Measurements from ENCODE around the gene ADSS1.

The ADSS1 gene

GRCh38 chr14:104700225-104700651 lies 23.8 kb upstream of the ADSS1 start:
- DNase-seq = no peak

- DNase-seq = no peak
These were observed 23.2 kb upstream of the ADSS1 start for GRCh38 chr14:104700747-104701217.

- no peak for DNase-seq
These were observed 22.5 kb upstream of the ADSS1 start for GRCh38 chr14:104701383-104702076.

DNA sequence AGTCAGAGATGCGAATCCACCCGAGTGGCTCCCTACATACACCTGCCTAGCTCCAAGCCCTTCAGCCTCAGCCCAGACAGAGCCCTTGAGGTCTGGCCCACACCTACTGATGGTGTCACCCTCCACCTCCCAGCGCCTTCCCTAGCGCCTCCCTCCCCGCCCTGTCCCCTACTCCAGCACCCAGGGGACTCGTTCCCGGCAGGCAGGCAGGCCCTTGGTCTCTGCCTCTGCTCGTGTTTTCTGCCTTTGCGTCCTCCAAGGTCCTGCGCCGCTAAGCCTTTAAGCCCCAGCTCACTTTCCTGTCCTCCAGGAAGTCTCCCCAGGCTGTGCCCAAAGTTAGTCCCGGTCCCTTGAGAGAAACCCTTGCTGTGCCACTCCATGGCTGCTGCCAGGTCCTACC lies 21.9 kb upstream of the ADSS1 start:
- DNase-seq = no peak

- DNase-seq = no peak
These were observed 21.4 kb upstream of the ADSS1 start for GRCh38 chr14:104702673-104703072.

- DNase-seq = no peak
These were observed 20.8 kb upstream of the ADSS1 start for GRCh38 chr14:104703269-104703668.

- DNase-seq = no peak
These were observed 19.8 kb upstream of the ADSS1 start for GRCh38 chr14:104704252-104704651.

DNA sequence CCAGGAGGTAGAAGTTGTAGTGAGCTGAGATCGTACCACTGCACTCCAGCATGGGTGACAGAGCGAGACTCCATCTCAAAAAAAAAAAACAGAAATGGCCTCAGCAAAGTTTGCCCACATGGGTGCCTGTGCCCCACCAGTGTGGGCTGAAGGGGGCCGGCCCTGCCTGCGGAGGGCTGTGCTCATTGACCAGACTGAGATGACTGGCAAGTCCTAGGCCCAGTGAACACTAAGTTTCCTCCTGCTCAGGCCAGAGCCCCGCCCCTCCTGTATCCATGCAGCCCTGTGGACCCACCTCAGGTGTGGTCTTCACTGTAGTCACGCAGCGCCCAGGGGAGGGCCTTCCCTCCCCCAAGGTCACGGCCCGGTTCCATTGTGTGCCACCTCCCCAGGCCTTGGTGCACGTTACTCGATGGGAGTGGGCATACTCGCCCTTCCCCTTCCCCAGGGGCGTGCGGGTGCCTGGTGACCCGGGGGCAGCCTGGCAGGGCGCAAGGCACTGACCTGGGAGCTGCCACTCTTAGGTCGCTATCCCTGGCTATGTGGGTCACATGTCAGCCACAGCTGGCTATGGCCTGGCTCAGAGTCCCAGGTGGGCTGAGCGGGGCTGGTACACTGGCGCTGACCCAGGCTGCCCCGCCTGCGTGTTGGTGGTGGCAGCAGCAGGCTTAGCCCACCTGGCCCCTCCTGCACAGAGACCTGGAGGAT lies 18.5 kb upstream of the ADSS1 start:
- no peak for DNase-seq

DNA sequence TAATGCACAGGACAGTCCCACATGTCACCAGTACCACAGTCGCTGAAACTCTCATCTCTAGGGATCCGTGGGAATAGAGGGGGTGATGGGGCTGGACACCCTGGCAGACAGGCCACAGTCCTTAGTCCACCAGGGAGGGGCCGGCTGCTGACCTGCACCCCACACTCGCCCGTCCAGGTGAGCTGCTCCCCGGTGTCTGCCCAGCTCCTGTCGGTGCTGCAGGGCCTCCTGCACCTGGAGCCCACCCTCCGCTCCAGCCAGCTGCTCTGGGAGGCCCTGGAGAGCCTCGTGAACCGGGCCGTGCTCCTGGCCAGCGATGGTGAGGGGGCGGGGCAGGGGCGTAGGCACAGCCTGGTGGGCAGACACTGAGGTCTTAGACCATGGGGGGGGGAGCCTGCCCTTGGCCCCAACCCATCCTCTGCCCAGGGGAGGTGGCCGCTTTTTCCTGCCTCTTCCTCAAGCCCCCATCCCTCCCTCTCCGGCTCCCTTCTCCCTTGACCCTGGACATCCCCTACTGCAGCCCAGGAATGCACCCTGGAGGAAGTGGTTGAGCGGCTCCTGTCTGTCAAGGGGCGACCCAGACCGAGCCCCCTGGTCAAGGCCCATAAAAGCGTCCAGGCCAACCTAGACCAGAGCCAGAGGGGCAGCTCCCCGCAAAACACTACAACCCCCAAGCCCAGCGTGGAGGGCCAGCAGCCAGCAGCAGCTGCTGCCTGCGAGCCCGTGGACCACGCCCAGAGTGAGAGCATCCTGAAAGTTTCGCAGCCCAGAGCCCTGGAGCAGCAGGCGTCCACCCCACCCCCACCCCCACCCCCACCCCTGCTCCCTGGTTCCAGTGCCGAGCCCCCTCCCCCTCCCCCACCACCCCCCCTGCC lies 17.1 kb upstream of the ADSS1 start:
- no peak for DNase-seq

- no peak for DNase-seq
These were observed 16.1 kb upstream of the ADSS1 start for GRCh38 chr14:104707608-104708595.

DNA sequence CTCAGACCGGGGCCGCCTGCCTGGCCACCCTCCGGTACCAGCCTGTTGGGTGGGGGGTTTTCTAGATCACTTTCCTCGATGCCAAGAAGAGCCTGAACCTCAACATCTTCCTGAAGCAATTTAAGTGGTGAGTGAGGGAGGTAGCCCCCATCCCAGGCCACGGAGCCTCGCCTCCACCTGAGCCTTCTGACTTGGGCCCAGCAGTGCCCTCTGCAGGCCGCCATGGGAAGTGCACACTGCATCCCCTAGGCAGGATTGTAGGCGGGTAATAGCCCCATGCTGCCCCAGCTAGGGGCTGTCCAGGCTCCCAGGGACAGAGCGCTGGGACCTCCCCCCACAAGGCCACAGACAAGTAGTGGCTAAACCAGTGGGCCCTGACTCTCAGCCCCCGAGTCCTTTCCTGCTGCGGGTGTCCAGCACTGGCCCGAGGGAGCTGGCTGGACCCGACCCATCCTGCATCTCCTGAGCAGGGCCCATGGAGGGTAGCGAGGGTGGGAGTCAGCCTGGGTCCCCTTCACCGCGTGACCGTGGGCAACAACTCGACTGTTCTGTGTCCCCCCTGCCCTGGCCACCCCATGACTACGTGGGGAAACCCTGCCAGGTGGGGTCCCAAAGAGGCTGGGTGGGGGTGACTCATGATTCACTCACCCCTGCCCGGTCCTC lies 15.3 kb upstream of the ADSS1 start:
- DNase-seq = peak; percentile 68

DNA sequence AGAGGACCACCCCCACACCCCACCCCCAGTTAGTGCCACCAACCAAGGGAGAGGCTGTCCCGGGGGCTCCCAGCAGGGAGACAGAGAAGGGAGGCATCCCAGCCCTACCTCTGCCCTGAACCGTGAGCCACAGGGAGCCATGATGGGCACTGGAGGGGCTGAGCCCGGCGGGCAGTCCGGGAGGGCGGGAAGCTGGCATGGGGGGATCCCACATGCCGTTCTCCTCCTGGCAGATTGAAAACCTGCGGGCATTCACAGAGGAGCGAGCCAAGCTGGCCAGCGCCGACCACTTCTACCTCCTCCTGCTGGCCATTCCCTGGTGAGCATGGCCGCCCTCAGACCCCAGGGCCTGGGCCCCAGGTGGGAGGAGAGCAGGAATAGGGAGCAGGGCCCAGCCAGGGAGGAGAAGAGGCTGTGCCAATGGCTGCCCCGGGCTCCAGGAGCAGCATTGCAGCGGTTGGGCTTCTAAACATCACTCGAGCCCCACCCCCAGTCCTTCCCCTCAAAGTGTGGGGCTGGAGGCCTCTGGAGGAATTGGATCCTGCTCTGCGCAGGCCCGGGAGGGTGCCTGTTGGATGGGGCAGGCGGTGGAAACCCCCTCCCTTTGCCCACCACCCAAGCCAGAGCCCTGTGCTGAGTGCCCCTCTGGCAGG lies 14.5 kb upstream of the ADSS1 start:
- no peak for DNase-seq

DNA sequence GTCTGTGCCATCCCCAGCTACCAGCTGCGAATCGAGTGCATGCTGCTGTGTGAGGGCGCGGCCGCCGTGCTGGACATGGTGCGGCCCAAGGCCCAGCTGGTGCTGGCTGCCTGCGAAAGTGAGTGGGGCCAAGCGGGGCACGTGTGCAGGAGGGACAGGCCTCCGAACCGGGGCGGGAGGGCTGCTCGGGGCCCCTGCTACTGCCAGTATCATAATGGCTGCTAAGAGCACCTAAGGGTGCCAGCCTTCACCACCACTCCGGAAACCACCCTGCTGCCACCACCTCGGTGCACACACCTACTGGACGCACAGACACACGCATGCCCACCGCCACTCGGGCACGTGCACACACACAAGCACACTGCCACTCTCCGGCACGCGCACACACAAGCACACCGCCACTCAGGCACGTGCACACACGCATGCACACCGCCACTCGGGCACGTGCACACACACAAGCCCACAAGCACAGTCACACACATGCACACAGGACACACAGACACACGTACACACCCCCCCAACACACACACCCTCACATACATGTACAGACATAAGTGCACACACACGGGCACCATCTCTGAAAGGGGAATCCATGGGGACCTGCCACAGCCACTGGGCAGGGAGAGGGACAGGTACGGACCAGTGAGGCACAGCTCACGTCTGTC lies 13.8 kb upstream of the ADSS1 start:
- no peak for DNase-seq

DNA sequence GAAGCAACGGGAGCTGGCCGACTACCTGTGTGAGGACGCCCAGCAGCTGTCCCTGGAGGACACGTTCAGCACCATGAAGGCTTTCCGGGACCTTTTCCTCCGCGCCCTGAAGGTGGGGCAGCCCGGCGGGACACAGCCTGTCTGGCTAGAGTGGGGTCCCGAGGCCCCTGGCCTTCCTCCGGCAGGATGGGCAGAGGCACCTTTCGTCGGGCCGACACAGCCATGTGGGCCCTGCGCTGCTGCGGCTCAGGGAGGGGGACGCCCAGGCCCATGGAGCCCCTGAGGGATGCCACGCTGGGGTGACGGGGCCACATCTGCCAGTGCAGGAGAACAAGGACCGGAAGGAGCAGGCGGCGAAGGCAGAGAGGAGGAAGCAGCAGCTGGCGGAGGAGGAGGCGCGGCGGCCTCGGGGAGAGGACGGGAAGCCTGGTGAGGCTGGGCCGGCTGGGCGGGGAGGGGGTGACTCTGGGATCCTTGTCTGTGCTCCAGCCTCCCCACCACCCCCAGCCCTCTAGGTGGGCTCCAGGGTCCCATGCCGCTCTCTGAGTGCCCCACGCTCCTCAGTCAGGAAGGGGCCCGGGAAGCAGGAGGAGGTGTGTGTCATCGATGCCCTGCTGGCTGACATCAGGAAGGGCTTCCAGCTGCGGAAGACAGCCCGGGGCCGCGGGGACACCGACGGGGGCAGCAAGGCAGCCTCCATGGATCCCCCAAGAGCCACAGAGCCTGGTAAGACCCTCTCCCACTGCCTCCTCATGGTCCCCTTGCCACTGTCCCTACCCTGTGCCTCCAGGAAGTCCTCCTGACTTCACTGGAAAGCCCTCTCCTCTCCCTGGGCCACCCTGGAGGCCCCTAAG lies 10.9 kb upstream of the ADSS1 start:
- no peak for DNase-seq

DNA sequence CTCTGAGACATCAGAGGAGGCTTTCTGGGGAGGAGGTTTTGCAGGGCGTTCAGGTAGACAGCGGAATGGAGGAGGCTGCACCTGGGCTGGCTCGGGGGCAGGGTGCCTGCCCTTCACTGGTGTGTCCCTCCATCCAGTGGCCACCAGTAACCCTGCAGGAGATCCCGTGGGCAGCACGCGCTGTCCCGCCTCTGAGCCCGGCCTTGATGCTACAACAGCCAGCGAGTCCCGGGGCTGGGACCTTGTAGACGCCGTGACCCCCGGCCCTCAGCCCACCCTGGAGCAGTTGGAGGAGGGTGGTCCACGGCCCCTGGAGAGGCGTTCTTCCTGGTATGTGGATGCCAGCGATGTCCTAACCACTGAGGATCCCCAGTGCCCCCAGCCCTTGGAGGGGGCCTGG lies 10.0 kb upstream of the ADSS1 start:
- no peak for DNase-seq

- DNase-seq = no peak
These were observed 9.3 kb upstream of the ADSS1 start for GRCh38 chr14:104714681-104715080.

GRCh38 chr14:104715416-104715815 lies 8.6 kb upstream of the ADSS1 start:
- no peak for DNase-seq

- DNase-seq = no peak
These were observed 8.2 kb upstream of the ADSS1 start for GRCh38 chr14:104715871-104716270.

GRCh38 chr14:104717137-104717536 lies 6.9 kb upstream of the ADSS1 start:
- no peak for DNase-seq

DNA sequence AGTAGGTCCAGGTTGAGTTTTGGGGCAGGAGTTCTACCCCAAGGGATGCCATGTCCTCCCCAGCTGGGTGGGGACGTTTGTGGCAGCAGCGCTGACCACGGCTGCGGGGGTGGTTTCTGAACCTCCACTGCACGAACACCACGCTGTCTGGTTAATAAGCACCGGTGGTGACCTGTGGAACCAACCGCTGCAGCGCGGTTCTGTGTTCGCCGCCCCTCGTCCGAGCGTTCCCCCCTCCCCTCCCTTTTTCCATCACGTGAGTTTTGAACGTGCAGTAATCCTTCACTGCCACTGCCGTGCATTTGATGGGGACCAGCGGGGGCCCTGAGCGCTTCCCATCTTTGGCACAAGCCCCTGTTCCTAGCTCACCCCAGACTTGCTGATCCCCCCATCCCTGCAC lies 6.4 kb upstream of the ADSS1 start:
- no peak for DNase-seq

Measured in NCI-H1436 (cell line).